Stimulated activated CD4-positive, alpha-beta T cell treated with anti-CD3 and anti-CD28 coated beads, TNF-alpha, amount 100 ng/mL, for 48 hours (primary cell): ENCODE data around the gene VAMP2.
A peak's percentile ranks its signal among the peaks of the same experiment; 100 is the strongest.

Source experiments
- DNase-seq, 3 donors: peaks; one replicate each; pipeline ENCODE4 v3.0.0-alpha.2; 2020; ENCODE audit warnings: low read depth in 3 of 3

Gene VAMP2

DNA sequence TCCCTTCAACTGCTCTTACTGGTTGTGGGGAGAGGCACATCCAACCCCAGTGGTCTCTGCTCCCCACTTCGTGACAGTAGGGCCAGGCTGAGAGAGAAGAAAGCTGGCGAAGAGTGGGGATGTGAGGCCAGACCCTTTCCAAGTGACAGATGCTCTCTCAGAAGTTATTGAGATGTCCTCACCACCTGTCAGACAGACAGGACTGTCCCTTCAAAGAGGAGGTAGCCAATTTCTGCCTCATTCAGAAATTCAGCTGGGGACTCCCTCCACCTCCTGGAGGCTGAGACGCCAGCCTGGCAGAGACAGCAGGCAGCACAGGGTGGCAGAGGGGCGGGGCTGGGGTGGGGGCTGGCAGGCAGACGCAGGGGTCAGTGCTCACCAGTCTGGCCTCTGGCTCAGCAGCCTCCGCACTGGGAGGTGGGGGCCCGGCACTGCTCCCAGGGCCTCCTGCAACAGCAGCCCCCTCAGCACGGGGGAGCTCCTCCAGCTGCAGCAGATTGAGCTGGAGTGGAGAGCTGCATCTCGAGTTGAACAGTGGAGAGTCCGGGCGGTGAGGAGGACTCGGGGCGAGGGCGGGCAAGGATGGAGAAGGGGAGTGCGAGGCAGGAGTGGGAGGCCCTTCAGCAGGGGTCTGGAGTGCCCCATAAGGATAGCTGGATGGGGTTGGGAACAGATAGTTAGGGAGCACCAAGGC is 19.7 kb downstream of the VAMP2 start:
- no peak for DNase-seq

DNA sequence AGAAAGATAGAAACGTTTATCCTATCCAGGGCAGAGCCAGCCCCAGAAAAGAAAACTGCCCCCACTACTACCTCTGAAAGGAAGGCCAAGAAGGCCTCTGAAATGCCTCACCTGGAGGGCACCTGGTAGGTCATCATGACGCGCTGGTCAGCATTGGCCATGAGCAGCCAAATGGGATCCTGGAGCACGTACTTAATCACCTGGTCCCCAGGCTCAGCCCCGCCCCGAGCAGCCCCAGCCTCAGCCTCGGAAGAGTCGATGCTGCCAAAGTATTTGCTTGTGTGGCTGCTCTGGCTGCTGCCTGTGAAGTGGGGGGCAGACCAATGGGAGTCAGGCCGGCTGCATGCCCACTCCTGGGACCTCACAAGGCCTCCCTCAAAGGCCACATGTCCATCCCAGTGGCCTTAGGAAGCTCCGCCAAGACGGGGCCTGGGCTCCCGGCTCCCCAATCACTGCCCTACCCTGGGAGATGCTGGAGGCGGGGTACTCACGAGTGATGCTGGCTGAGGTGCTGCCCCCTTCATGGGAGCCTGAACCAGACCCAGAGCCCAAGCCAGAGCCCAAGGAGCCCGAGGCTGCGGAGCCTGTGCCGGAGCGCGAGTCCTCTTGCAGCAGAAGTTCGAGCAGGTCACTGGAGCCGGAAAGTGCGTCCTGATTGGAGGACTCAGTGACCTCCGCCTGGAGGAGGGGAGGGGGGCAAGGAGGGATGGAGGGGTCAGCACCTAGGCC is 20.4 kb downstream of the VAMP2 start:
- DNase-seq, result no peak

DNA sequence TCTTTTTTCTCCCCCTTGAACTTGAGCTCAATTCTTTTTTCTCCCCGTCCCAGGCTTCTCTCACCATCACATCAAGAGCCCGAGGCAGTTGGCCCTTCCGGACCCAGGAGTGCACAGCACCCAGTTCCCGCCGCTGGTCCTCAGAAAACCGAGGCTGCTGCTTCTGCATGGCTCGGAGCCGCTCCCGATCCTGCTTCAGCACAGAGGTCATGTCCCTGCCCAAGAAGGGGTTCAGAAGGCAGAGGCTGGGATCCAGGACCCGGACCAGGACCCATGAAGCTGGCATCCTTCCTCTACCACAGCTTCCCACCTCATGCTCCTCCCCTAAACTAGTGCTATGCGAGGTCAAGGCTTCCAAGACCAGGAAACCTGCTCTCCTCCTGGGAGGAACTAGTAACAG is 21.0 kb downstream of the VAMP2 start:
- DNase-seq, result no peak

DNA sequence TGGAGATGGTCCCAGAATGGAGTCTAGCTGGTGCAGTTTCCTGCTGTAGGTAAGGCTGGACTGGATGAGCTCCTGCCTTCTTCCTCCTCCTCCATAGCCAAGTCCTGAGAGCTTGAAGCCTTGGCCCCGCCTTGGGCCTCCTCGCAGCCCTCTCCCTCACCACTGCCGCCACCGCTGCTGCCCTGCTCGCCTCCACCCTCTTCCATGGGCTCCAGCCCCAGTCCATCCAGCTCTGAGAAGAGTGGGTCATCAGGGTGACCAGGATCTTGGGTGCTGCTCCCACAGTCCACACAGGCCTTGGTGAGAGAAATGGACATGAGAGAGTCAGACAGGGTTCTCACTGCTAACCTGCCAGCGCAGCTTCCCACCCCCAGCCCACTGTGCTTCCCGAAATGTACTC is 21.7 kb downstream of the VAMP2 start:
- DNase-seq, result no peak

DNA sequence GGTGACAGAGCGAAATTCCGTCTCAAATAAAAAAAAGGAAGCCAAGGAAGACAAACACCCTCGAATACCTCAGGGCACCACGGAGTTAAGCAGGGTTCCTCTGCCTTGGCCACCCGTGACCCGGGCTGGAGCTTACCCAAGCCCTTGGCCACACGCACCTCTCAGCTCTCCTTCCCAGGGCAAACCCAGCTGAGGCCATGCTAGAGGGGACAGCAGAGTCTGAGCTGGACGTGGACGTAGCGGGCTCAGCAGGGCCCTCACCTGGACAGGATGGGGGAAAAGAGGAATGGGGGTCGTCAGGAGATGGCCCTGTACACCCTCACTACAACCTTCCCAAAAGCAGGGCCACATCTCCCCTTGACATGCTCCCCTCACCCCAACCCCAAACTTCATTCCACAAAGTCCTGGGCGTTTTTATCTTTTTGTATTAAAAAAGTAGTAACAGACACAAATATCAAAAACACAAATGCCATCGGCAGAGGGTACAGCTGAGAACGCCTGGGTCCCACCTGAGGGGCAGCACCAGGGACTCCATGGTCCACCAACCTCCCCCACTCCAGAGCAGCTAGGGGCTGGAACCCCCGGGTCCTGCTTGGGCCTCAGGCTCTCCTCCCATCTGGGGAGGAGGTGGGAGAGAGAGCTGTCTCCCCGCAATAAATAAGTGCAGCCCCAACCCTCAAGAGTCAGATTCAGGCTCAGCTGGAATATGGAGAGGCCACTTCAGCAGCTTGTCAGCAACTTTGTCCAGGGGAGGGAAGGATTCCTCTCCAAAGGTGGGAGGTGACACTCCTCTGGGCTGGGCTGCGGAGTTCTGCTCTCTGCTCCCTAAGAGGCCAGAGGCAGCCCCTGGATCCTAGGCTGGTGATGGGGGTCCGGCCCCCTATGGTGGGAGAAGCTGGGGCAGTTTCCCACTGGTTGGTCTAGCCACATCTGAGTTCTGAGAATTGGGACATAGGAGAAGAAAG is 22.4 kb downstream of the VAMP2 start:
- DNase-seq, result no peak

DNA sequence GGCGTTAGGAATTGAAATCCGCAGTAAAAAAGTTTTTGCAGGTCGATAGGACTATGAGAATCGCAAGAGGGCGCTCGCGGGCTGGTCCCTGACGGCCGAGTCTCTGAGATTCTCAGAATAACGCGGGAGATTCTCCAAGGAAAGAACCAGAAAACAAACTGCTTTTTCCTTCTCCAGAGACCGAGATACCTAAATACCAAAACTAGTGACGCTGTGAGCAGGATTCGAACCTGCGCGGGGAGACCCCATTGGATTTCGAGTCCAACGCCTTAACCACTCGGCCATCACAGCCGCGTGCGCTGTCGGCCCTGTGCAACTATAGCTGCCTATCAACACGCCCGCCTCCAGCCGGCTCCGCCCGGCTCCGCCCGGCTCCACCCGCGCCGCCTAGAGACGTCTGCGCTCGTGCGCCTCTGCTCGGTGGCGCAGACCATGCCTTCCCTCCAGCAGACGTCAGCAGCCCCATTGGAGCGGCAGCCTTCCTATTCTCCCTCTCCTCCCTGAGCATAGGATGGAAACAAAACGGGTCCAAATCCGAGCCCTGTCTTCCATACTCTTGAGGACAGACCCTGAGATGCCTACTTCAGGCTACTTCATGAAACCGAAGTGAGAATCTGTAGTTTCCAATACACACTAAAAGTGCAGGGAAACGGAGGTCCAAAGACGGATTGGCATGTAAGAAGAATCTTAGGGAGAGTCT is 23.9 kb downstream of the VAMP2 start:
- DNase-seq, result peak; percentile 90 to 97 (median 97)

DNA sequence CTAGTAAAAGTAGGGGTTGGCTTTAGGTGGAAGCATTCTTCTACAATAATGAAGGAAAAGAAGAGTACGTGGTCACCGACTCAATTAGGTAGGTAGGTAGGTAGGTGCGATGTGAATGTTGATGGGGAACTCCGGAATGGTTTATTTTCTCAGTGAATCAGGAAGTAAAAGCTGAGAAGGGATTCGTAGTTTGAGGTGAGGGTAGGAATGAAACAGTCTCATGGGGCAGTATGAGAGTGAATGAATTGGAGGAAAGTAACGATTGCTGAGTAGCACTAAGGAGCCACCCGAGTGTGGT is 24.4 kb downstream of the VAMP2 start:
- no peak for DNase-seq

DNA sequence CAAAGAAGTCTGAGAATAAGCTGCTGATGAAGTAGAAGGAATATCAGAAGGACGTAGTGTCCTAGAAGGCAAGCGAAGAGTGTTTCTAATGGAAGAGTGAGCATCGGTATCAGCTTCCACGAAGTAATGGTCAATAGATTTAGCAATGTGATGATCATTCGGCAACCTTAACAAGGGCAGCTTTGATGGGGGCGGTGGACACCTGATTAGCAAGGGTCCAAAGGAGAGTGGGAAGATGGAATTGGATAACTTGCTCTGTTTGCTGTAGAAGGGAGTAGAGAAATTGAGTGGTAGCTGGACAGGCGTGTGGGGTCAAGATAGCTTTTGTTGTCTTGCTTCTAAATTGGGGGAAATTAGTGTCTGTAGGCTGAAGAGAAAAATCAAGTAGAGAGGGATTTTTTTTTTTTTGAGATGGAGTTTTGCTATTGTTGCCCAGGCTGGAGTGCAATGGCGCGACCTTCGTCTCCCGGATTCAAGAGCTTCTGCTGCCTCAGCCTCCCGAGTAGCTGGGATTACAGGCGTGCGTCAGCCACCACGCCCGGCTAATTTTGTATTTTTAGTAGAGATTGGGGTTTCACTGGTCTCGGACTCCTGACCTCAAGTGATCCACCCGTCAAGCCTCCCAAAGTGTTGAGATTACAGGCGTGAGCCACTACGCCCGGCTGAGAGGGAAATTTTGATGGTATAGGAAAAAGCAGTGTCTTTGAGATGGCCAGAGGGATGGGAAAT is 24.9 kb downstream of the VAMP2 start:
- no peak for DNase-seq

DNA sequence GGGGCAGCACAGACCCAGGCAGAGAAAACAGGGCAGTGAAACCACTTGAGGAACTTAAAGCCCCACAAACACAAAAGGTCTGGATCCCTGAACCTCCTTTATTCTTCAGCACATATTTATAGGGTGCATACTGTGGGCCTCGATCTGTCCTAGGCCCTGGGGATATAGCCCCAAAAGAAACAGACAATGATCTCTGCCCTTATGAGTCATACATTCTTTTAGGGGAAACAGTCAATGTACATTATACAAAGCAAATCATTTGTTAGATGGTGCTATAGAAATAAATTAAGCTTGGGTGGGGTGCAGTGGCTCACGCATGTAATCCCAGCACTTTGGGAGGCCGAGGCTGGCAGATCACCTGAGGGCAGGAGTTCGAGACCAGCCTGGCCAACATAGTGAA is 28.8 kb downstream of the VAMP2 start:
- DNase-seq, result no peak

DNA sequence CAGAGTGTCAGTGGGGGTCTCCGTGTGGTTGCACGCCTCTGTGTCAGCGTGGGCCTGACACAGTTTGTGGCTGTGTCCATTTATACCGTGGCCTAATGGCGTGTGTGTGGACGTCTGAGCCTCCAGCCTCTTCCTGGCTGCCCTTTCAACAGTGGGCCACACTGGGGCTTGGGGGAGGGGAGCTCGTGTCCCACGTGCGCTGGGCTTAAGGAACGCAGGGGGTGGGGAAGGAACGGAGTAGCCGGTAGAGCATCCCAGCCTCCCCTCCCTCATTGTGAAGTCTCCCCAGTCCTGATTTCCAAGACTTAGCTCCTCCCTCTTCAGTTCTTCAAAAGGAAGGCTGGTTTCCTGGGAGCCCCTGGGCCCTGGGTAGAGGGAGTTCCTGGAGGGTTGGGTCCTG is 29.3 kb downstream of the VAMP2 start:
- no peak for DNase-seq

DNA sequence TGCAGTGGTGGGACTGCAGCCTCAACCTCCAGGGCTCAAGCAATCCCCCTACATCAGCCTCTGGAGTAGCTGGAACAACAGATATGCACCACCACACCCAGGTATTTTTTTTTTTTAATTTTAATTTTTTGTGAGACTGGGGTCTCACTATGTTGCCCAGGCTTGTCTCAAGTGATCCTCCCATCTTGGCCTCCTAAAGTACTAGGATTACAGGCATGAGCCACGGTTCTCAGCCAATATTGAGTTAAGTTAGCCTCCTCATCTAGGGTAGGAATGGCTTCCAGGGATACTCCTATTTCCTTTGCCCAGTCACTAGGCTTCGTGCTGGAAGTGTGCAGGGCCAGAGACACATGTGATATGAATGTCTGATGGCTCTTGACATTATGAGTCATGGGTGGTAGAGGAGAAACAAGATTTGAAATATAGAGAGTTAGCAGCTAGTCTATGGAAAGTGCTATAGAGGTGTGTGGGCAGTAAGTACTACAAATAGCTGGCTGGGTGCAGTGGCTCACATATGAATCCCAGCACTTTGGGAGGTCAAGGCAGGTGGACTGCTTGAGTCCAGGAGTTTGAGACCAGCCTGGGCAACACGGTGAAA is 30.8 kb downstream of the VAMP2 start:
- DNase-seq, result no peak

DNA sequence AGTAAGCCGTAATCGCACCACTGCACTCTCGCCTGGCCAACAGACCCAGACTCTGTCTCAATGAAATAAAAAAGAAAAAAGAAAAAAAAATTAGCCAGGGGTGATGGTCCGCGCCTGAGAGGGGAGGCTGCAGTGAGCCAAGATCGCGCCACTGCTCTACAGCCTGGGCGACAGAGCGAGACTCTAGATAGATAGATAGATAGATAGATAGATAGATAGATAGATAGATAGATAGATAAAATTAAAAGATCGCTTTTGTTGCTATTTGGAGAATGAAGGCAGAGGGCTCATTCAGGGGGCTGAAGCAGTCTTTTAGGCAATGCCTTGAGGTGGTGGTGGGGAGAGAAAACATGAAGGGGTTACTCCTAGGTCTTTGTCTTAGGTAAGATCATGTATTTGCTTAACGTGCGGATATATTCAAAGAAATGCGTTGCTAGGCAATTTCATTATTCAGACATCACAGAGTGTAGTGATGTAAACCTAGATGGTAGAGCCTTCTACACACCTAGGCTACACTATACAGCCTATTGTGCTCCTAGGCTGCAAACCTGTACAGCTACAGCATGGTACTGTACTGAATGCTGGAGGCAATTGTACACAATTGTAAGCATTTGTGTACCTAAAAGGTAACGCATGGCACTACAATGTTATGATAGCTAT is 34.5 kb downstream of the VAMP2 start:
- DNase-seq, result no peak

DNA sequence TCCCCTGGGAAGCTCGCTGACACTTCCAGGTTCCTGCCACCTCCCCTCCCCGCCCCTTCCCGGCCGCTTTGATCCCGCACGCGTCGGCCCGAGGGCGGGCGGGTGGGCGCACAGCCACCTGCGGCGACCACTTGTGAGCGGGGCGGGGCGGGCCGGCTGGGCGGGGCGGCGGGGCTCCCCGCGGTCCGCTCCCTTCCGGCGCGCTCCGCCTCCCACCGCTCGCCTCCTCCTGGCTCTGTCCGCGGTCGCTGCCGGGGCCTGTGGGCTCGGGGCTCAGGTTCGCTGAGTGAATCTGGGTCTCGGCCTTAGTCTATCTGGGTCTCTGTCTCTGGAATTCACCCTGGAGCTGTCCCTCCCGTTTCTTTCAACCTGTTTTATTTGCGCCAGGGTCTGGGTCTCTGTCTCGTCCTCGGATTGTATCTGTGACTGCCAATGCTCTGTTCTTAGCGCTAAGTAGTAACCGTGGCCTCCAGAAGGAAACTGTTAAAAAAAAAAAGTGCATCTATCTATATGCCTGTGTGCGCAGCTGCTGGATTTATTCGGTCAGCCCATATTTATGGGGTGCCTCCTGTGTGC is 36.2 kb downstream of the VAMP2 start:
- no peak for DNase-seq

DNA sequence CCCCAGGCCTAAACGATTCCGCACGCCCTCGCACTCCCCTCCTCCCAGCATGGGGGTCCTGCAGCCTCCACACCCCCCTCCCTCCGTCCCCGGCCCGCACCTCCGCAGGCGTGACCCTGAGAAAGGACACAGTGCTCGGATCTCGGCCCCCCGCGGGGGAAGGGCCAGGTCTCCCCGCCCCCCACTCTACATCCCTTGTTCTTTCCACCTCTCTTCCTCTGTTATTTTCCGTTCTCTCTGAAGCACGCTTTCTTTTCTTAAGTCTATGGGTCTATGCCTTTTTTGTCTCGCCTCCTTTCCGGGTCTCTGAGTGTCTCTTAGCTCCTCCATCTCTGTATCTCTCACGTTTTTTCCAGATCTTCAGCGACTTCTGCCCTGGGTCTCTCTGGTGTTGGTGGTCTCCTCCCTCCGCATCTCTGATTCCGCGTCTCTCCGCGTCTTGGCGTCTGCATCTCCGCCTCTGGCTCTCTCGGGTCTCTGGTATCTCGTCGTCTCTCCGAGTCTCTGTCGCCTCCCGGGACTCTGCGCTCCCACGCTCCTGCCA is 36.7 kb downstream of the VAMP2 start:
- DNase-seq, result no peak

DNA sequence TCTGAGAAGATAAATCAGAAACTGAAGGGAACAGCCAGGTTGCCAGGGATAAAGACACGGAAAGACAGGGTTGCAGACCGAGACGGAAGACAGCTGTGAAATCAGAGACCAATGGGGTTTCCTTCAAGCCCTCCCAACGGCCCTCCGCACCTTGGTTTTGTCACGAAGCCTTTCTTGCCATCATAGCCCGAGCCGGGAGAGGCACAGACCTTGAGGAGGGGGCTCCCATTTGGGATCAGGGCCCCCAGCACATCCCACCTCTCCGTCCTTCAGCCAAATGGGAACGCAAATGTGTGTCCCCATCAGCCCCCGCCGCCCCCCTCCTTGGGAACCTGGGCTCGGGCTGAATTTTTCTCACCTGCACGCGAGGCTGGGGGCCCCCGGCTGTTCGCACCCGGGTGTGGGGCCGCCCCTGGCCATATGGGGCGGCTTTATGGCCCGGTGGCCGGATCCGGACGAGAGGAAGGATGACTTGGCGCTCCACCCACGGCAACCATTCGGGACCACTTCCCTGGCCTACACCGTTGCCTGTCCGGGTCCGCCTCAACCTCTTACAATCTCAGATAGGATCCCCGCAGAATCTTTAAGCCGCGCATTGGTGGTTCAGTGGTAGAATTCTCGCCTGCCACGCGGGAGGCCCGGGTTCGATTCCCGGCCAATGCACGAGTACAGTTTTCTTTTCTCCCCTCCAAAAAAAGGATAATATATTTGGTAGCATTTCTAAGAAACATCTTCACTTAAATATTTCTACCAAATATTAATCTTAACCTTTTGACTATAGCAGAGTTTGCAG is 37.4 kb downstream of the VAMP2 start:
- DNase-seq, result peak in 2 of 3 donors; percentile 82 to 87

DNA sequence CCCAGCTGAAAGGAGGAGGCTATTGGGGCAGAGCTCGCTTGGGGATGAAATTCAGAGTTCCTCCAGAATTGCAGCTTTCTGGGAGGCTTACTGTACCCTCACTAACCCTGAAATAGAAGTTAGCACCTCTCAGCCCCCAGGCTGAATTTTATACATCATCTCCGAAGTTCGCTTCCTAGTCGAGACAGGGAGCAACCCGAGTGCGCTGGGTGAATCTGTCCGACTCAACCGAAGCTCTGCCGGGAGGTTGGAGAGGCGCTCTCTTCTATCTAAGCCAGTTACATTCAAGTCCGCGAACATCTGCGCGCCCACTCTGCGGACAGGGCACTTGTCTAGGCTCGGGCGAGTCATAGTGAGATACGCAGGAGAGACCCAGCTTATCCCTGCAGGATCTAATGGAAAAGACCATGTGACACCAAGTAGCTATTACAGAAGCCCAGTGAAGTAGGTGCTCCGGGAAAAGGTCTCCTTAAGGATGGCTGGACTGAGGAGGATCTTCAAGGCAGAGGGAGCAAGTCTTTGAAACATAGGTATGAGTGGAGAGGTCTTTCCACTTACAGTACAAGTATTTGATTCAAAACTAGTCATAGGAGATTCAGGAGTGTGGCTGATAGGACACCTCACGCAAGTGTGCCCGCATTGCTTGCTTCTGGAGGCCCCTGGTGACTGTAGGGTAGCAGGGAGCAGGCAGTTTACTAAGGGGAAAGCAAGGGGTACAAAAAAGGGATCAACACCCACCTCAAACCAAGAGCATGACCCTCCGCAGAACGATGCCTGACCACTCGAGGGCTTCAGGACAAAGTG is 38.2 kb downstream of the VAMP2 start:
- DNase-seq, result no peak

DNA sequence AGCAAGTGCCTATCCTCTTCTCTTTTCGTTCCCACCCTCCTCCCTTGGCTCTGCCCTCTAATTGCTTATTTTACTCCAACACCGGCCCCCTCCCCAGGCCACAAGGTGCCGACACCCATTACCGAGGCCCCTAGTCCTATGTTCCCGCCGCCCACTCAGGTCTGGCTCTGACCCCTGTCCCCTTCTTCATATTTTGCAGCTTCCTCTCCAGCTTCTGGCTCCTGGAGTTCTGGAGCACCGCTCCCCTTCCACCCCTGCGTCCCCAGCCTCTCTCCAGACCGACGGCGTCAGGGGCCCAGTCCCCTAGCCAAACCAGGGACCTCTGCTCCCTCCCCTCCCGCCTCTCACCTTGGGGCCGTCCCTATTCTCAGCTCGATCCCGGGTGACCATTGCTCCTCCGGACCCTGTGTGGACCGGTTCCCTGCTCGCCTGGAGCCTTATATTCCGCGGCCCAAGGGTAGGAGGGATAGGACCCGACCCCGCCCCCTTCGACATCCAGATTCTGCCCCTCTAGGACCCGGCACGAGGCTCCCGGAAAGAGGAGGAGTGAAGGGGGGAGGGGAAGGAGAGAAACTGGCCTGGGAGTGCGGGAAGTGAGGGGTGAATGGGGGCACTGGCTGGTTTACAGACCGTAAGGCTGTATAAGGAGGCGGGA is 38.9 kb downstream of the VAMP2 start, which contains the start of gene HES7:
HES7 (minus strand) TSS at position 412 of the 655 bp plus-strand sequence; CDS start at position 390, 22 bp downstream.
- DNase-seq, result no peak
